PC-3 (cell line): ENCODE data around the gene SUGCT.

Source experiments
- EZH2 ChIP-seq: fragments of 300-600 bp; sonication (generic); IDR thresholded peaks from one replicate; pipeline ENCODE4 v1.6.1; 2017; ENCODE audit warnings: antibody characterized with exemption, mild to moderate bottlenecking, low read length; ENCODE audit not compliant: unreplicated experiment
- TF ChIP-seq, protein P1 (sequence below): fragments of 300-600 bp; sonication (generic); conservative IDR thresholded peaks from 2 replicates; pipeline ENCODE4 v1.5.1; 2017; ENCODE audit warnings: antibody characterized with exemption, low read depth, mild to moderate bottlenecking, low read length

DNA sequence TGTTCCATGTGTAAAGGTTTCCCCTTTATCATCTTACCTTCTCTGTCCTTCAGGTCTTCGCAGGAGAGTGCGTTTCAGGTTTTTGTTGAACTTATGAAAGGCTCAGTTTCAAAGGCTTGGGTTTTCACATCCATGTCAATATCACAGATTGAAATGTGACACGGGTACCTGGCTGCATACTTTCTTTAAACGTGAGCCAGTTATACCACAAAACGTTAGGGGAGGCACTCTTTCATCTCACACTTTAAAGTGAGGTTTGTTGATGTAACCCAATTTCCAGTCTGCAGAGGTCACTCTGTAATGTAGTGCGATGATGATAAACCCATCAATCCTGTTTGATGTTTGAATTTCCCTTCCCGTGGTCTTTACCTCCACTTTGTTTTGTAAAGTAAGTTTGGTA, 506.9 kb downstream of the SUGCT start:
- TF ChIP-seq EZH2: no peak
- TF ChIP-seq, protein P1, sequence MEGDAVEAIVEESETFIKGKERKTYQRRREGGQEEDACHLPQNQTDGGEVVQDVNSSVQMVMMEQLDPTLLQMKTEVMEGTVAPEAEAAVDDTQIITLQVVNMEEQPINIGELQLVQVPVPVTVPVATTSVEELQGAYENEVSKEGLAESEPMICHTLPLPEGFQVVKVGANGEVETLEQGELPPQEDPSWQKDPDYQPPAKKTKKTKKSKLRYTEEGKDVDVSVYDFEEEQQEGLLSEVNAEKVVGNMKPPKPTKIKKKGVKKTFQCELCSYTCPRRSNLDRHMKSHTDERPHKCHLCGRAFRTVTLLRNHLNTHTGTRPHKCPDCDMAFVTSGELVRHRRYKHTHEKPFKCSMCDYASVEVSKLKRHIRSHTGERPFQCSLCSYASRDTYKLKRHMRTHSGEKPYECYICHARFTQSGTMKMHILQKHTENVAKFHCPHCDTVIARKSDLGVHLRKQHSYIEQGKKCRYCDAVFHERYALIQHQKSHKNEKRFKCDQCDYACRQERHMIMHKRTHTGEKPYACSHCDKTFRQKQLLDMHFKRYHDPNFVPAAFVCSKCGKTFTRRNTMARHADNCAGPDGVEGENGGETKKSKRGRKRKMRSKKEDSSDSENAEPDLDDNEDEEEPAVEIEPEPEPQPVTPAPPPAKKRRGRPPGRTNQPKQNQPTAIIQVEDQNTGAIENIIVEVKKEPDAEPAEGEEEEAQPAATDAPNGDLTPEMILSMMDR: no peak
